Measurements from ENCODE around the gene PDLIM4. TPM values are rescaled to one million over a fixed set of nuclear protein-coding genes. Genes with fewer than 3 reads are reported as not detected.

The PDLIM4 gene
- total RNA-seq, 4 donors from 2014 or later, result 16.5 to 79.2 (median 47.7) TPM

GRCh38 chr5:132275367-132276220, 18.1 kb downstream of the PDLIM4 start:
- TF ChIP-seq POLR2A (IDR thresholded peaks at IDR 0.05), result no peak
- TF ChIP-seq CTCF (IDR thresholded peaks at IDR 0.05), result no peak

GRCh38 chr5:132277256-132277655, 19.8 kb downstream of the PDLIM4 start:
- DNase-seq, result no peak
- peaks cover 0 to 22% (median 11%) of the 10 kb centered on the region in 3 donors for H3K4me1 ChIP-seq
- H3K4me3 ChIP-seq, result no peak overlapping the region
- WGBS, 2 donors, result 78 to 88% methylated on average over 6 of the region's 6 CpGs
- H3K9me3 ChIP-seq, result no peaks in the 10 kb centered on the region
- no peak for TF ChIP-seq POLR2A (IDR thresholded peaks at IDR 0.05)
- TF ChIP-seq CTCF (IDR thresholded peaks at IDR 0.05), result no peak
- intact Hi-C loops (cut with DNase I), result no loop called here
- H3K36me3 ChIP-seq, result peaks cover 0 to 8% (median 0%) of the 10 kb centered on the region in 3 donors
- no peak overlapping the region for H3K27ac ChIP-seq
- H3K27me3 ChIP-seq, result no peaks in the 10 kb centered on the region

More at GRCh38 chr5:132275367-132276220, 18.1 kb downstream of the PDLIM4 start:
- Histone ChIP-seq H3K9me3 (no peaks in the 10 kb centered on the region), H3K36me3 (peaks cover 7 to 25% (median 7%) of the 10 kb centered on the region in 3 donors), H3K4me1 (peaks cover 0 to 22% (median 11%) of the 10 kb centered on the region in 3 donors), H3K27me3 (no peaks in the 10 kb centered on the region), H3K4me3 (no peak overlapping the region), H3K27ac (no peak overlapping the region)
- DNase-seq, result no peak
- intact Hi-C loops (cut with DNase I), result no loop called here
- 74 to 82% methylated on average over 5 of the region's 5 CpGs for WGBS, 2 donors

GRCh38 chr5:132277971-132278853, 20.7 kb downstream of the PDLIM4 start:
- Histone ChIP-seq H3K36me3 (no peaks in the 10 kb centered on the region), H3K4me3 (no peak overlapping the region), H3K9me3 (no peaks in the 10 kb centered on the region), H3K27me3 (no peaks in the 10 kb centered on the region), H3K27ac (no peak overlapping the region), H3K4me1 (peaks cover 0 to 14% (median 8%) of the 10 kb centered on the region in 3 donors)
- no peak for TF ChIP-seq CTCF (IDR thresholded peaks at IDR 0.05)
- no peak for TF ChIP-seq POLR2A (IDR thresholded peaks at IDR 0.05)
- no peak for DNase-seq
- WGBS, 2 donors, result 75 to 79% methylated on average over 5 to 6 of the region's 6 CpGs
- intact Hi-C loops (cut with DNase I), result no loop called here

- intact Hi-C loops (cut with DNase I), result loop anchor here (10.0 kb wide), 1 partner anchor 95 kb away; no protein-coding TSS in a partner anchor
- 77 to 79% methylated on average over 2 to 3 of the region's 3 CpGs for WGBS, 2 donors
- Histone ChIP-seq H3K9me3 (no peaks in the 10 kb centered on the region), H3K36me3 (no peaks in the 10 kb centered on the region), H3K4me1 (no peaks in the 10 kb centered on the region), H3K27ac (no peak overlapping the region), H3K4me3 (no peak overlapping the region), H3K27me3 (no peaks in the 10 kb centered on the region)
- TF ChIP-seq CTCF (IDR thresholded peaks at IDR 0.05), result no peak
- DNase-seq, result no peak
These were observed 22.3 kb downstream of the PDLIM4 start for GRCh38 chr5:132279801-132280200.
